Suprapubic skin (tissue), 4 donors: Measurements from ENCODE around the gene ZNF830.

Source experiments
- CTCF ChIP-seq, 2 donors: fragments of 200-600 bp in 1 of 2; fragments of 450-650 bp in 1 of 2; sonication (generic) in 1 of 2; IDR thresholded peaks; one replicate each; pipeline ENCODE4 v1.5.1; 2016 to 2019; ENCODE audit warnings: antibody characterized with exemption in 2 of 2, mild to moderate bottlenecking in 1 of 2, moderate library complexity in 1 of 2
- POLR2A ChIP-seq, 2 donors: fragments of 450-650 bp; IDR thresholded peaks; one replicate each; pipeline ENCODE4 v1.6.1; 2017; ENCODE audit warnings: antibody characterized with exemption in 2 of 2, mild to moderate bottlenecking in 2 of 2, moderate library complexity in 2 of 2
- POLR2AphosphoS5 ChIP-seq, 3 donors: sonication (generic); formaldehyde crosslinking; IDR thresholded peaks; one replicate each; pipeline ENCODE4 v1.6.1; 2017; ENCODE audit warnings: antibody characterized with exemption in 3 of 3

GRCh38 chr17:34991606-34992005 is 30.3 kb downstream of the ZNF830 start:
- TF ChIP-seq CTCF (IDR thresholded peaks at IDR 0.05) = no peak
- TF ChIP-seq POLR2A (IDR thresholded peaks at IDR 0.05) = no peak
- TF ChIP-seq POLR2AphosphoS5 (IDR thresholded peaks at IDR 0.05) = no peak
